Neural progenitor cell (in vitro differentiated cells): Measurements from ENCODE around the gene FGF10.

ENCODE experiments used
- EZH2 ChIP-seq: fragments of 200-600 bp; sonication (generic); IDR thresholded peaks from 2 replicates; pipeline ENCODE4 v1.6.1; 2017; ENCODE audit warnings: antibody characterized with exemption, mild to moderate bottlenecking, moderate library complexity
- EZH2phosphoT487 ChIP-seq: fragments of 200-600 bp; sonication (generic); IDR thresholded peaks from 2 replicates; pipeline ENCODE4 v1.6.1; 2017; ENCODE audit warnings: antibody characterized with exemption
- TF ChIP-seq, protein P1 (sequence below): fragments of 200-600 bp; sonication (generic); IDR thresholded peaks from 2 replicates; pipeline ENCODE4 v1.5.1; 2017; ENCODE audit warnings: antibody characterized with exemption, mild to moderate bottlenecking

DNA sequence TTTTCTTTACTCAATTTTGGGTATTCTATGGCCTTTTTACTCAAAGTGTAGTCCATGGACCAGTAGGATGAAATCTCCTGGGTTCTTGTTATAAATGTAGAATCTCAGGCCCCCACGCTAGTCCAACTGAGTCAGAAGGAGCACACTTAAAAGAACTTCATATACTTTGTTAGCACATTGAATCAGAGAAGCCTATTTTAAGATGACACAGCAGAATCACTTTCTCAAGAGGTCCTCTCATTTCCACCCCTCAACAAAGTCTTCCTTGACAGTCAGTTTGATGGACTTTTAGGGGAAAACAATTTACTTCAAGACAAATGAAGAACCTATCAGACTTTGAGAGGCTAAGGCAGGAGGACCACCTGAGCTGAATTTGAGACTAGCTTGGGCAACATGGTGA is 37.7 kb upstream of the FGF10 start:
- TF ChIP-seq, protein P1, sequence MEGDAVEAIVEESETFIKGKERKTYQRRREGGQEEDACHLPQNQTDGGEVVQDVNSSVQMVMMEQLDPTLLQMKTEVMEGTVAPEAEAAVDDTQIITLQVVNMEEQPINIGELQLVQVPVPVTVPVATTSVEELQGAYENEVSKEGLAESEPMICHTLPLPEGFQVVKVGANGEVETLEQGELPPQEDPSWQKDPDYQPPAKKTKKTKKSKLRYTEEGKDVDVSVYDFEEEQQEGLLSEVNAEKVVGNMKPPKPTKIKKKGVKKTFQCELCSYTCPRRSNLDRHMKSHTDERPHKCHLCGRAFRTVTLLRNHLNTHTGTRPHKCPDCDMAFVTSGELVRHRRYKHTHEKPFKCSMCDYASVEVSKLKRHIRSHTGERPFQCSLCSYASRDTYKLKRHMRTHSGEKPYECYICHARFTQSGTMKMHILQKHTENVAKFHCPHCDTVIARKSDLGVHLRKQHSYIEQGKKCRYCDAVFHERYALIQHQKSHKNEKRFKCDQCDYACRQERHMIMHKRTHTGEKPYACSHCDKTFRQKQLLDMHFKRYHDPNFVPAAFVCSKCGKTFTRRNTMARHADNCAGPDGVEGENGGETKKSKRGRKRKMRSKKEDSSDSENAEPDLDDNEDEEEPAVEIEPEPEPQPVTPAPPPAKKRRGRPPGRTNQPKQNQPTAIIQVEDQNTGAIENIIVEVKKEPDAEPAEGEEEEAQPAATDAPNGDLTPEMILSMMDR, result no peak
- TF ChIP-seq EZH2phosphoT487, result no peak
- no peak for TF ChIP-seq EZH2
